PC-3 (cell line): ENCODE data around the gene ZNF516. TPM values are rescaled to one million over a fixed set of nuclear protein-coding genes. Genes with fewer than 3 reads are reported as not detected.

ENCODE experiments used
- ATAC-seq: fragments of 200-7000 bp; cut with Tn5 transposase; 2 replicates; pipeline ENCODE4 v1.9.1; 2020; ENCODE audit warnings: mild to moderate bottlenecking, moderate library complexity
- BruUV-seq: library from RNA; stranded (reverse); fragments of 400-500 nt; replicated peaks from 2 replicates; lab custom pipeline; 2021; lab: Mats Ljungman, UMichigan
- CTCF ChIA-PET: fragments of 300-600 bp; sonication (Branson Sonifier 250); formaldehyde crosslinking; loops from one replicate; lab custom pipeline; 2022; ENCODE audit warnings: antibody characterized with exemption; lab: Charles Lee
- POLR2A ChIA-PET: fragments of 300-600 bp; sonication (Branson Sonifier 250); formaldehyde crosslinking; loops from one replicate; lab custom pipeline; 2022; ENCODE audit warnings: antibody characterized with exemption; ENCODE audit not compliant: unreplicated experiment; lab: Charles Lee
- DNase-seq: peaks from one replicate; pipeline ENCODE4 v3.0.0-alpha.2; 2015
- H2AFZ ChIP-seq: fragments of 300-600 bp; sonication (generic); 2 replicates; pipeline ENCODE4 v1.6.0; 2016; ENCODE audit warnings: antibody characterized with exemption, low read length
- H3F3A ChIP-seq: fragments of 300-600 bp; sonication (generic); one replicate; pipeline ENCODE4 v1.6.0; 2017; ENCODE audit warnings: antibody characterized with exemption, low read length, control low read depth, mild to moderate bottlenecking; ENCODE audit not compliant: unreplicated experiment
- H3K27ac ChIP-seq: fragments of 300-600 bp; sonication (generic); 2 replicates; pipeline ENCODE4 v1.5.1; 2016; ENCODE audit warnings: mild to moderate bottlenecking, low read length
- H3K27me3 ChIP-seq: fragments of 300-600 bp; sonication (generic); 2 replicates; pipeline ENCODE4 v1.6.1; 2016; ENCODE audit warnings: low read length, mixed read lengths
- H3K36me3 ChIP-seq: fragments of 300-600 bp; sonication (generic); 2 replicates; pipeline ENCODE4 v1.6.1; 2016; ENCODE audit warnings: low read depth, mixed run types, low read length, mixed read lengths
- H3K4me1 ChIP-seq: fragments of 300-600 bp; sonication (generic); 2 replicates; pipeline ENCODE4 v1.5.1; 2016; ENCODE audit warnings: low read length; ENCODE audit not compliant: insufficient read depth
- H3K4me2 ChIP-seq: fragments of 300-600 bp; sonication (generic); 2 replicates; pipeline ENCODE4 v1.6.0; 2016; ENCODE audit warnings: low read length
- H3K4me3 ChIP-seq: fragments of 300-600 bp; sonication (generic); 2 replicates; pipeline ENCODE4 v1.5.1; 2016; ENCODE audit warnings: mild to moderate bottlenecking, low read length, mixed read lengths
- H3K79me2 ChIP-seq: fragments of 300-600 bp; sonication (generic); 2 replicates; pipeline ENCODE4 v1.6.1; 2017; ENCODE audit warnings: low read length, mixed read lengths
- H3K9ac ChIP-seq: fragments of 300-600 bp; sonication (generic); 2 replicates; pipeline ENCODE4 v1.6.0; 2016; ENCODE audit warnings: mild to moderate bottlenecking, low read length
- H3K9me2 ChIP-seq: fragments of 300-600 bp; sonication (generic); replicated peaks from 2 replicates; pipeline ENCODE4 v1.6.1; 2016; ENCODE audit warnings: mixed run types, low read length, mixed read lengths
- H3K9me3 ChIP-seq: fragments of 300-600 bp; sonication (generic); 2 replicates; pipeline ENCODE4 v1.6.1; 2016; ENCODE audit warnings: low read length, mixed read lengths
- H4K20me1 ChIP-seq: fragments of 300-600 bp; sonication (generic); 2 replicates; pipeline ENCODE4 v1.6.1; 2016; ENCODE audit warnings: low read length, mixed read lengths
- EZH2 ChIP-seq: fragments of 300-600 bp; sonication (generic); IDR thresholded peaks from one replicate; pipeline ENCODE4 v1.6.1; 2017; ENCODE audit warnings: antibody characterized with exemption, mild to moderate bottlenecking, low read length; ENCODE audit not compliant: unreplicated experiment
- EZH2phosphoT487 ChIP-seq: fragments of 300-600 bp; sonication (generic); IDR thresholded peaks from 2 replicates; pipeline ENCODE4 v1.6.1; 2018; ENCODE audit warnings: mild to moderate bottlenecking, antibody characterized with exemption, low read length, borderline replicate concordance
- intact Hi-C: fragments of 100-400 bp; cut with micrococcal nuclease; formaldehyde crosslinking; loops from 2 replicates; pipeline ENCODE4 v1.9.0; 2023
- total RNA-seq: library from RNA; depleted of rRNA; stranded (reverse); fragments of >200 nt; gene quantifications from 2 replicates; pipeline ENCODE4 v1.2.3, GENCODE V29; 2014
- TF ChIP-seq, protein P1 (sequence below): fragments of 300-600 bp; sonication (generic); conservative IDR thresholded peaks from 2 replicates; pipeline ENCODE4 v1.5.1; 2017; ENCODE audit warnings: antibody characterized with exemption, low read depth, mild to moderate bottlenecking, low read length

The ZNF516 gene
- total RNA-seq, 1 experiment from 2014 or later = 4.0 TPM

DNA sequence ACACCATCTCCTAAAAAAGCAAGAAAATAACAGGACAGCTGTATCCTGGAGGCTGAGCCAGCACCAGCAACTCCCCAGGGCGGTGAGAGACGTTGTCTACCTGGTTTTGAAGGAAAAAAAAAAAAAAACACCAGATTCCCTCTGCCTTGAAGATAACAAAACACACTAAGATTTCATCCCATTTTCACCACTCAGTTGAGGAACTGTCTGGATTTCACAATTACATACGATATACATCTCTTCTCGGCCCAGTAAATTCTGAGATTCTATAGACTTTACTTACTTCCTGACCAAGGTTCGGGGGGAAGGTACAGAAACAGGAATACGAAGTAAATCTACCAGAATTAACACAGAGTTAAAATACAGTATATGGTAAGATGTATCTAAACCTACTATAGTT lies 8.5 kb downstream of the ZNF516 start:
- H4K20me1 ChIP-seq = no peaks in the 10 kb centered on the region
- BruUV-seq = no TSS peak
- H3K79me2 ChIP-seq = no peaks in the 10 kb centered on the region
- H3K27ac ChIP-seq = no peak overlapping the region
- no peak overlapping the region for H3K4me2 ChIP-seq
- H3K9me2 ChIP-seq = no peaks in the 10 kb centered on the region
- H3K36me3 ChIP-seq = no peaks in the 10 kb centered on the region
- TF ChIP-seq EZH2phosphoT487 = no peak
- TF ChIP-seq EZH2 = no peak
- TF ChIP-seq, protein P1, sequence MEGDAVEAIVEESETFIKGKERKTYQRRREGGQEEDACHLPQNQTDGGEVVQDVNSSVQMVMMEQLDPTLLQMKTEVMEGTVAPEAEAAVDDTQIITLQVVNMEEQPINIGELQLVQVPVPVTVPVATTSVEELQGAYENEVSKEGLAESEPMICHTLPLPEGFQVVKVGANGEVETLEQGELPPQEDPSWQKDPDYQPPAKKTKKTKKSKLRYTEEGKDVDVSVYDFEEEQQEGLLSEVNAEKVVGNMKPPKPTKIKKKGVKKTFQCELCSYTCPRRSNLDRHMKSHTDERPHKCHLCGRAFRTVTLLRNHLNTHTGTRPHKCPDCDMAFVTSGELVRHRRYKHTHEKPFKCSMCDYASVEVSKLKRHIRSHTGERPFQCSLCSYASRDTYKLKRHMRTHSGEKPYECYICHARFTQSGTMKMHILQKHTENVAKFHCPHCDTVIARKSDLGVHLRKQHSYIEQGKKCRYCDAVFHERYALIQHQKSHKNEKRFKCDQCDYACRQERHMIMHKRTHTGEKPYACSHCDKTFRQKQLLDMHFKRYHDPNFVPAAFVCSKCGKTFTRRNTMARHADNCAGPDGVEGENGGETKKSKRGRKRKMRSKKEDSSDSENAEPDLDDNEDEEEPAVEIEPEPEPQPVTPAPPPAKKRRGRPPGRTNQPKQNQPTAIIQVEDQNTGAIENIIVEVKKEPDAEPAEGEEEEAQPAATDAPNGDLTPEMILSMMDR = no peak
- POLR2A ChIA-PET = no interaction called here
- H3K9ac ChIP-seq = no peak overlapping the region
- peaks cover 88% of the 10 kb centered on the region for H3K27me3 ChIP-seq
- no peaks in the 10 kb centered on the region for H3K9me3 ChIP-seq
- H3K4me1 ChIP-seq = no peaks in the 10 kb centered on the region
- no peak for ATAC-seq
- intact Hi-C loops = no loop called here
- H2AFZ ChIP-seq = no peak overlapping the region
- no peak for DNase-seq
- H3K4me3 ChIP-seq = no peak overlapping the region
- CTCF ChIA-PET = no interaction called here
- H3F3A ChIP-seq = no peaks in the 10 kb centered on the region

DNA sequence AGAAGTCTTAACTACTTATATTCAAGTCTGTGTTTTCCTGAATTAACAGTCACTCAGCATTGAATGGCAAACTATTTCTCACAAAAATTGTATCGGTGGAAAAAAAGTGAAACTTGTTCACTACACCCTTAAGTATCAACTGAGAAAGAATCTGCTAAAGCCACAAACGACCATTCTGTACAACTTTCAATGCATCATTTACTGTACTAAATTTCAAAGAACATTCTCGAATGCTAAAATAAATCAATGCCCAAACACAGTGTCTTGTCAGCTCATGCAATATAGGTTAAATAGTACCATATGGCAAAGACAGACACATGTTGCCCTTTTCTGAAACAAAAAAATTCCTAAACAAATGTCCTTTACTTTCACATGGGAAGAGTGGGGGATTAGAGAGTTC lies 9.0 kb downstream of the ZNF516 start:
- Histone ChIP-seq H4K20me1 (no peaks in the 10 kb centered on the region), H3K4me2 (no peak overlapping the region), H3K9me3 (no peaks in the 10 kb centered on the region), H2AFZ (no peak overlapping the region), H3K79me2 (no peaks in the 10 kb centered on the region), H3K9me2 (no peaks in the 10 kb centered on the region), H3K36me3 (no peaks in the 10 kb centered on the region), H3F3A (no peaks in the 10 kb centered on the region), H3K4me3 (no peak overlapping the region), H3K9ac (no peak overlapping the region), H3K27ac (no peak overlapping the region), H3K27me3 (peaks cover 88% of the 10 kb centered on the region), H3K4me1 (no peaks in the 10 kb centered on the region)
- intact Hi-C loops = no loop called here
- ATAC-seq (no peak), DNase-seq (no peak)
- ChIA-PET CTCF (no interaction called here), POLR2A (no interaction called here)
- TF ChIP-seq EZH2phosphoT487 (no peak), EZH2 (no peak)
- TF ChIP-seq, protein P1 = no peak
- no TSS peak for BruUV-seq

DNA sequence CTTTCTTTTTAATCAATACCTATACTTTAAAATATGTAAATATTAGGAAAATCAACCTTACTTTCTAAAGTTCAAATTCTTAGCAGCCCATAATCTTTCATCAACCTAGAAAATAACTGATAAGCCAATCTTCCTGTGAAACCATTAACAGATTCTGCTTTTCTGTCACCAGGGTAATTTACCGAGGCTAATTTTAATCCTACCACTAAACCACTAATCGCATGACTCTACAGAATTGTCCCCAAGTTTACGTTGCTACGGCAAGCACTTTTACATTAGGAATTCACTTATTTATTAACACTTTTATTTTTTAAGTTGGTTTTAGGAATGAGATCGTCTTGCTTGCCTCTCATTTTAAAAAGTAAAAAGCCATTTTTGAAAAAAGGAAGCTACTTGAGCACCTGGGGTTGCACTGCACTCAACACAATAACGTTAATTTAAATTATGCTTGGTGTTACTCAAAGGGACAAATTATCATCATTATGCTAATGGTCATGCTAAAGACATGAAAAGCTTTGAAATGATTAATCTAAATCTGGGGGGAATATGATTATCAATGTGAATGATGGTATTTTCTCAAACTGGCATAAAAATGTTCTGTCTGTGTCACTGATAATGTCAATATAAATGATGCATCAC lies 10.2 kb downstream of the ZNF516 start:
- DNase-seq (no peak), ATAC-seq (no peak)
- Histone ChIP-seq H3K9me2 (no peaks in the 10 kb centered on the region), H3K4me1 (no peaks in the 10 kb centered on the region), H3K79me2 (no peaks in the 10 kb centered on the region), H3K9ac (no peak overlapping the region), H3K4me3 (no peak overlapping the region), H4K20me1 (no peaks in the 10 kb centered on the region), H3K4me2 (no peak overlapping the region), H3K27me3 (peaks cover 77% of the 10 kb centered on the region), H3F3A (no peaks in the 10 kb centered on the region), H3K9me3 (no peaks in the 10 kb centered on the region), H2AFZ (no peak overlapping the region), H3K36me3 (no peaks in the 10 kb centered on the region), H3K27ac (no peak overlapping the region)
- intact Hi-C loops = no loop called here
- CTCF ChIA-PET = no interaction called here
- TF ChIP-seq EZH2phosphoT487 (no peak), EZH2 (no peak)
- TF ChIP-seq, protein P1 = no peak
- BruUV-seq = no TSS peak
- POLR2A ChIA-PET = no interaction called here
